A673 (cell line): ENCODE results near the gene HES2. TPM values are rescaled to one million over a fixed set of nuclear protein-coding genes. Genes with fewer than 3 reads are reported as not detected.

Experiments used
- BruUV-seq: library from RNA; stranded (reverse); fragments of 400-500 nt; replicated peaks from 2 replicates; lab custom pipeline; 2021; lab: Mats Ljungman, UMichigan
- CTCF ChIA-PET: fragments of 300-600 bp; sonication (Branson Sonifier 250); formaldehyde crosslinking; loops from one replicate; lab custom pipeline; 2022; ENCODE audit warnings: antibody characterized with exemption; lab: Charles Lee
- POLR2A ChIA-PET: fragments of 300-600 bp; sonication (Branson Sonifier 250); formaldehyde crosslinking; loops from one replicate; lab custom pipeline; 2022; ENCODE audit warnings: antibody characterized with exemption; ENCODE audit not compliant: low non-redundant PET; lab: Charles Lee
- DNase-seq: peaks from one replicate; pipeline ENCODE4 v3.0.0-alpha.2; 2015; ENCODE audit warnings: low spot score
- H3K27ac ChIP-seq: fragments of 200-600 bp; sonication (generic); 2 replicates; pipeline ENCODE4 v1.5.1; 2016; ENCODE audit warnings: mixed run types, low read depth, mild to moderate bottlenecking, mixed read lengths, antibody characterized with exemption, low read length; ENCODE audit not compliant: poor library complexity, severe bottlenecking
- H3K27me3 ChIP-seq: fragments of 200-600 bp; sonication (generic); replicated peaks from 2 replicates; pipeline ENCODE4 v1.6.1; 2017; ENCODE audit warnings: mixed run types, low read depth, mild to moderate bottlenecking, mixed read lengths, antibody characterized with exemption, low read length; ENCODE audit not compliant: insufficient read depth, poor library complexity
- H3K36me3 ChIP-seq: fragments of 200-600 bp; sonication (generic); 2 replicates; pipeline ENCODE4 v1.6.1; 2016; ENCODE audit warnings: mixed run types, mild to moderate bottlenecking, mixed read lengths, antibody characterized with exemption, low read length; ENCODE audit not compliant: insufficient read depth, poor library complexity, severe bottlenecking
- H3K4me1 ChIP-seq: fragments of 200-600 bp; sonication (generic); 2 replicates; pipeline ENCODE4 v1.6.1; 2017; ENCODE audit warnings: mixed run types, mild to moderate bottlenecking, mixed read lengths, antibody characterized with exemption, low read length; ENCODE audit not compliant: insufficient read depth, poor library complexity, severe bottlenecking
- H3K4me3 ChIP-seq: fragments of 200-600 bp; sonication (generic); 2 replicates; pipeline ENCODE4 v1.5.1; 2016; ENCODE audit warnings: low read depth, mixed run types, mild to moderate bottlenecking, mixed read lengths, low read length; ENCODE audit not compliant: poor library complexity, severe bottlenecking
- H3K9me3 ChIP-seq: fragments of 200-600 bp; sonication (generic); 2 replicates; pipeline ENCODE4 v1.6.1; 2016; ENCODE audit warnings: mixed run types, low read depth, mild to moderate bottlenecking, mixed read lengths, antibody characterized with exemption, low read length; ENCODE audit not compliant: poor library complexity, severe bottlenecking
- CTCF ChIP-seq: fragments of 300-800, 200-600 bp; sonication (generic); conservative IDR thresholded peaks from 2 replicates; pipeline ENCODE4 v1.5.1; 2017; ENCODE audit warnings: low read depth, mild to moderate bottlenecking, antibody characterized with exemption, low read length, moderate library complexity, mixed read lengths
- EZH2 ChIP-seq: fragments of 200-600 bp; sonication (generic); IDR thresholded peaks from 2 replicates; pipeline ENCODE4 v1.6.1; 2017; ENCODE audit warnings: borderline replicate concordance, low read depth, mild to moderate bottlenecking, mixed read lengths, antibody characterized with exemption, low read length; ENCODE audit not compliant: poor library complexity, severe bottlenecking
- intact Hi-C: fragments of 100-400 bp; cut with micrococcal nuclease; formaldehyde crosslinking; loops from one replicate; pipeline ENCODE4 v1.10.0; 2022; ENCODE audit not compliant: unreplicated experiment
- total RNA-seq: library from RNA; stranded (reverse); gene quantifications from 2 replicates; pipeline ENCODE4 v1.2.3, GENCODE V29; 2021

HES2 gene
- total RNA-seq, 1 experiment from 2014 or later: not detected

DNA sequence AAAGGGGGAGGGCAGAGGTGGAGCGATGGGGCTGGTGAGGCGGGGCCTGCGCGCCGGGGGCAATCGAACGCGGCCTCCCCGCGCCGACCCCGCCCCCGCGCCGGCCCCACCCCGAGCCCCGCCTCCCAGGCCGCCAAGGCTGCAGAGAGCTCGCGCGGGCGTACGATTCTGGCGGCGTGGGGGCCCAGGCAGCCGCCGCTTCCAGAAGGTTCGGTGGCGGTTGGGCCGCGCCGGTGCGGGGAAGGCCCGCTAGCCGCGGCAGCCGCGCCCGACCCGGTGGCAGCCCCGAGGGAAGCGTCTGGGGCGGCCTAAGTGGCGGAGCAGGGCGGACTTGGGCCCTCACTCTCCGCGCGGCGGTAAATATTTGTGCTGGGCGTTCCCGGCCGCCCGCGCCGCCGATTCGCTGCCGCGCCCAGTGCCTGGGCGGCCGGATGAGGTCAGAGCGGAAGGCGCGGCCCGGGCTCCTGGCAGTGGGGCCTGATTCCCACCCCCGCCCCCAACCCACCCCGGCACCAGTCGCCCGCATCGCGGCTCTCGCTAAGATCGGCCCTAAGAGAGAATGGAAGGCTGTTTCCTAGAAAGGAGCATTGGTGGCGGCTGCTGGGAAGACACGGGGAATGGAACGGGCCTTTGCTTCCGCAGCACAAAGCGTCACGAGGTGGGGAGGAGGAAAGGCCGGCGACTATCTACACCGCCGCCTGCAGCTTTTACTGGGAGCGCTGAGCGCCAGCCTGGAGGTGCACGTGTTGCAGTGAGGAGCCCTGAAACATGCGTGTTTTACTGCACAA, 26.1 kb downstream of the HES2 start, which contains the start of gene ACOT7:
TSS of gene ACOT7 (minus strand) at position 368 of the 788 bp plus-strand sequence. CDS start 368 bp downstream, outside the sequence.
- peak; percentile 92 for DNase-seq
- BruUV-seq: no TSS peak
- POLR2A ChIA-PET: interaction anchor here (0.6 kb wide), 1 partner anchor 489 kb away, joined by 3 read pairs; no protein-coding TSS in a partner anchor
- Histone ChIP-seq H3K27ac (peak within 1 kb of the TSS; percentile 93), H3K27me3 (no peaks in the 10 kb centered on the region), H3K36me3 (no peaks in the 10 kb centered on the region), H3K9me3 (no peaks in the 10 kb centered on the region), H3K4me1 (peaks cover 14% of the 10 kb centered on the region), H3K4me3 (peak within 1 kb of the TSS; percentile 72)
- CTCF ChIA-PET: interaction anchor here (0.6 to 1.1 kb wide), 4 partner anchors 11 to 187 kb away, joined by 3 to 7 read pairs (median 6); no protein-coding TSS in a partner anchor
- intact Hi-C loops: no loop called here
- no peak for TF ChIP-seq EZH2
- 0 out of 2 replicates have a peak, but pooled peaks have one; percentile 11 for TF ChIP-seq CTCF

DNA sequence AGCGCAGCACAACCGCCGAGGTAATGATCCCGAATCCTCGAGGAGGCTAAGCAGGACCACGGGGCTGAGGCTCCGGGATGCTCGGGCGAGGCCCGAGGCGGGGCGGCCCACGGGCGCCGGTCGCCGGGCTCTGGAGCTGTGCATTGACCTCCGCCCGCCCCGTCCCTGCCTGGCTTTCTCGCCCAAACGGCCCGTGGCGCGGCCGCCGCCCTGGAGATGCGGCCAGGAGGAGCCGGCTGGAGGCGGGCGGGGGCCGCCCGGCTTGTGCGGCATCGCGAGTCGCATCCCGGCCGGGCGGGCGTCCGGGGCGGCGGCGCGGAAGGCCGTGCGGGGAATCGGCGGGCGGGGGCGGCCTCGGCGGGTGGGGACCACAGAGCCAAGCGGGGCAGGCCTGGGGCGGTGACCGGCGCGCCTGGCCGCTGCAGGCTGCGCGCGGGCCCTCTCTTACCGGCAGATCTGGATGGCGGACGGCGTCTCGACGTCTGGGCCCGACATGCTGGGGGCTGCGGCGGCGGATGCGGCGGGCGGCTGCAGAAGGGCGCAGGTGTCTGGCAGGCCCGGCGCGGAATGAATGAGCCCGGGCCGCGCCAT, 26.8 kb downstream of the HES2 start:
- intact Hi-C loops: no loop called here
- no peaks in the 10 kb centered on the region for H3K36me3 ChIP-seq
- DNase-seq: no peak
- TF ChIP-seq EZH2 (no peak), CTCF (no peak)
- H3K27me3 ChIP-seq: no peaks in the 10 kb centered on the region
- H3K4me3 ChIP-seq: peak overlapping the region; percentile 72
- ChIA-PET POLR2A (interaction anchor here (0.6 kb wide), 1 partner anchor 488 kb away, joined by 3 read pairs; no protein-coding TSS in a partner anchor), CTCF (interaction anchor here (0.7 to 1.1 kb wide), 2 partner anchors 11 to 187 kb away, joined by 3 to 7 read pairs; no protein-coding TSS in a partner anchor)
- no peaks in the 10 kb centered on the region for H3K9me3 ChIP-seq
- H3K27ac ChIP-seq: peak overlapping the region; percentile 93
- peaks cover 14% of the 10 kb centered on the region for H3K4me1 ChIP-seq
- no TSS peak for BruUV-seq

DNA sequence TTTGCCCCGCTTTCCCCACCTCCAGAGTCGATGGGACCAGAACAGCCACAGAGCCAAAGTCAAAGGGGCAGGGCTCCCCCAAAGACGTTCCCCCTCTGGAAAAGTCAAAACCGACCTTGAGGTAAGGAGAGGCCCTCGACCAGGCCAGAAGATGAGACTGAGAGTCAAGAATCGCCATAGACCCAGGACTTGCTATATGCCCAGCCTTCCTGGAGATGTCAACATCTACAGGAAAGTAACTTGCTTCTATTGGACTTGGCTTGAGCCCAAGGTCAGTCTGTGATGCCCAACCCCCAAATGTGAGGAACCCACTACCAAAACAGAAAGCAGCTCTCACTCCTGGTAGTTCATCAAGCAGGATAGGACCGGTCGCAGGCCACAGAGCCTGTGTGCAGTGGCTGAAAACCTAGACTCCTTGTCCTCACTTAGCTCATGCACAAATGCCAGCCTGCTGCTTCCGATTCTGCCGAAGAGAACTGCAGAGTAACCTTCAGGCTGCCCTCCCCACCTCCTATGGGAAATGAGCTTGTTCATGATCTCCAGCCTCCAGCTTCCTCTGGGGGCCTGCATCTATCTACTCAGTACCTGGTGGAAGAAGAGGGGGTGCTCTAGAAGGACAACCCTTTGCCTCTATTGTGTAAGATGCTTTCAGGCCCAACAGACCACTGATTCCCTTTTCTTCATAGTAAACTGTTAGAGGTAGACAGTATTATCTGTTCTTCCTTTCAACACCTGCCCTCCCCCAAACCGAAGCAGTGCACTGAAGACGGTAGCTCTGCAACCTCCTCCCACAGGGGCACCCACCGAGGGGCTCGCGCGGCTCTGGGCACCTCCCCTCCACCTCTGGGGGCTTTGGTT, 27.5 kb downstream of the HES2 start:
- CTCF ChIA-PET: no interaction called here
- Histone ChIP-seq H3K9me3 (no peaks in the 10 kb centered on the region), H3K4me1 (peaks cover 14% of the 10 kb centered on the region), H3K27me3 (no peaks in the 10 kb centered on the region), H3K4me3 (peak overlapping the region; percentile 72), H3K36me3 (no peaks in the 10 kb centered on the region), H3K27ac (peak overlapping the region; percentile 52)
- POLR2A ChIA-PET: no interaction called here
- no peak for TF ChIP-seq CTCF
- no peak for TF ChIP-seq EZH2
- TSS peak; percentile 39 for BruUV-seq
- DNase-seq: peak; percentile 22
- intact Hi-C loops: no loop called here
